Fibroblast of lung (primary cell): ENCODE results near the gene LKAAEAR1. TPM values are rescaled to one million over a fixed set of nuclear protein-coding genes. Genes with fewer than 3 reads are reported as not detected.
A peak's percentile ranks its signal among the peaks of the same experiment; 100 is the strongest.

Experiments used
- DNase-seq, 2 donors: peaks; one replicate each; pipeline versions ENCODE4 v3.0.0 to v3.0.0-alpha.2; 2010; ENCODE audit warnings: low read depth in 2 of 2
- H2AFZ ChIP-seq: 2 replicates; pipeline ENCODE4 v1.5.1; 2012; ENCODE audit warnings: low read length, control low read depth, inconsistent platforms
- H3K27ac ChIP-seq: 2 replicates; pipeline ENCODE4 v1.5.1; 2011; ENCODE audit warnings: low read length, control low read depth; ENCODE audit not compliant: insufficient read depth
- H3K27me3 ChIP-seq: 2 replicates; pipeline ENCODE4 v1.5.1; 2011; ENCODE audit warnings: mild to moderate bottlenecking, low read length; ENCODE audit not compliant: control insufficient read depth, insufficient read depth
- H3K36me3 ChIP-seq: 2 replicates; pipeline ENCODE4 v1.5.1; 2011; ENCODE audit warnings: low read length; ENCODE audit not compliant: control insufficient read depth, insufficient read depth
- H3K4me1 ChIP-seq: 2 replicates; pipeline ENCODE4 v1.5.1; 2011; ENCODE audit warnings: low read length; ENCODE audit not compliant: control insufficient read depth, insufficient read depth; ENCODE audit errors: extremely low read depth
- H3K4me2 ChIP-seq: 2 replicates; pipeline ENCODE4 v1.5.1; 2011; ENCODE audit warnings: low read length, control low read depth; ENCODE audit not compliant: insufficient read depth; ENCODE audit errors: extremely low read depth
- H3K4me3 ChIP-seq, 4 experiments: fragments of 200-600 bp in 1 of 4; sonication (generic) in 1 of 4; replicated peaks in 1 of 4; 2 replicates each; pipeline ENCODE4 v1.5.1; 2011 to 2016; ENCODE audit warnings: low read length in 4 of 4, low read depth in 3 of 4, mild to moderate bottlenecking in 3 of 4, control low read depth in 2 of 4, inconsistent platforms in 1 of 4, mixed read lengths in 1 of 4; ENCODE audit not compliant: insufficient read depth in 1 of 4; ENCODE audit errors: control extremely low read depth in 1 of 4
- H3K79me2 ChIP-seq: 2 replicates; pipeline ENCODE4 v1.5.1; 2012; ENCODE audit warnings: mild to moderate bottlenecking, low read length, inconsistent platforms; ENCODE audit not compliant: control insufficient read depth, insufficient read depth
- H3K9ac ChIP-seq: 2 replicates; pipeline ENCODE4 v1.5.1; 2011; ENCODE audit warnings: mild to moderate bottlenecking, low read length, control low read depth; ENCODE audit not compliant: insufficient read depth
- H3K9me3 ChIP-seq: 2 replicates; pipeline ENCODE4 v1.5.1; 2012; ENCODE audit warnings: low read depth, low read length; ENCODE audit not compliant: control insufficient read depth, insufficient read depth
- H4K20me1 ChIP-seq: 2 replicates; pipeline ENCODE4 v1.5.1; 2011; ENCODE audit warnings: low read length; ENCODE audit not compliant: control insufficient read depth, insufficient read depth; ENCODE audit errors: extremely low read depth
- EZH2 ChIP-seq: IDR thresholded peaks from 2 replicates; pipeline ENCODE4 v1.5.1; 2012; ENCODE audit warnings: low read length, control low read depth, mild to moderate bottlenecking; ENCODE audit errors: missing control alignments
- polyA plus RNA-seq, 2 donors: library from polyadenylated mRNA; depleted of rRNA in 1 of 2; stranded (reverse) in 1 of 2; unstranded in 1 of 2; fragments of >200 nt; gene quantifications; 2 replicates each; pipeline ENCODE4 v1.2.1, GENCODE V29; 2011 to 2012; ENCODE audit warnings: missing spikeins in 1 of 2
- total RNA-seq: library from RNA; depleted of rRNA; stranded (reverse); fragments of >200 nt; gene quantifications from 2 replicates; pipeline ENCODE4 v1.2.1, GENCODE V29; 2014
- TF ChIP-seq, protein P1 (sequence below), 2 donors: IDR thresholded peaks in 1 of 2; conservative IDR thresholded peaks in 1 of 2; 1 replicate in 1 of 2; 2 replicates in 1 of 2; pipeline ENCODE4 v1.5.1; 2011 to 2012; ENCODE audit warnings: low read length in 2 of 2, control low read depth in 1 of 2, inconsistent platforms in 1 of 2, low read depth in 1 of 2, mild to moderate bottlenecking in 1 of 2

LKAAEAR1 gene
- total and polyA plus RNA-seq, 2 donors (not counting 1 experiment from before 2014, with no cell fraction given) = not detected

DNA sequence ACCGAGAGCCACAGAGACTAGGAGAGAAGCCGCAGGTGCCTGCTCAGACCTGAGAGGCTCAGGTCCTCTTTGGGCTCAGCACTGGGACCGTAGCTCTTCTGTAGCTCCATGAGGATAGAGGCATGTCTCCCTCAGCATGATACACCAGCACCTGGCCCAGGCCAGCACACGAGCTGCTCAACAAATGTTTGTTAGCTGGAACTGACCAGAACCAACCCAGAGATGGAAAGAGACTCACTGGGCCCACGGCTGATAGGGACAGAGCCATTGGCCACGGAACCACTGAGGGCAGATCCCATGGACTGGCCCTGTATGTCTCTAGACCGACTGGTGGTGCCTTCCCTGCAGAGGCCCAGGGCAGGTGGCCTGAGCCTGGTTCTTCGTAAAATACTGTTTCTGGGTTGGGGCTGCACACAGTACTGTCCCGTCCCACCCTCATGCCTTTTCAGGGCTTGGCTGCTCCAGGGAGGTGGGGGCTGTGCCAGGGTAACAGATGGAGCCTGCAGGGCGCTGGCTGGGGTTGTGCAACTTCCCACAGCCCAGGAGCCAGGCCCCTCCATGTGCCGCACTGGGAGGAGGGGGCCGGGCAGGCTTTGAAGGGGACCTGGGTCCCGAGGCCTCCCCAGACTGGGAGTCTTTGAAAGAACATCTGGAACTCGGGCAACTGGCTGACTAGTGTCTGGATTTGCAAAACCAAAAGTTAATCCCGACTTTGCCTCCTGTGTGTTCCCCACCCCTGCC lies 43.0 kb downstream of the LKAAEAR1 start:
- H3K27ac ChIP-seq = no peak overlapping the region
- H2AFZ ChIP-seq = no peak overlapping the region
- no peak overlapping the region for H3K9ac ChIP-seq
- H3K79me2 ChIP-seq = no peaks in the 10 kb centered on the region
- H4K20me1 ChIP-seq = no peaks in the 10 kb centered on the region
- no peak overlapping the region for H3K4me2 ChIP-seq
- H3K4me1 ChIP-seq = no peaks in the 10 kb centered on the region
- H3K9me3 ChIP-seq = no peaks in the 10 kb centered on the region
- no peak for DNase-seq
- H3K36me3 ChIP-seq = no peaks in the 10 kb centered on the region
- H3K4me3 ChIP-seq = no peak overlapping the region
- TF ChIP-seq, protein P1, sequence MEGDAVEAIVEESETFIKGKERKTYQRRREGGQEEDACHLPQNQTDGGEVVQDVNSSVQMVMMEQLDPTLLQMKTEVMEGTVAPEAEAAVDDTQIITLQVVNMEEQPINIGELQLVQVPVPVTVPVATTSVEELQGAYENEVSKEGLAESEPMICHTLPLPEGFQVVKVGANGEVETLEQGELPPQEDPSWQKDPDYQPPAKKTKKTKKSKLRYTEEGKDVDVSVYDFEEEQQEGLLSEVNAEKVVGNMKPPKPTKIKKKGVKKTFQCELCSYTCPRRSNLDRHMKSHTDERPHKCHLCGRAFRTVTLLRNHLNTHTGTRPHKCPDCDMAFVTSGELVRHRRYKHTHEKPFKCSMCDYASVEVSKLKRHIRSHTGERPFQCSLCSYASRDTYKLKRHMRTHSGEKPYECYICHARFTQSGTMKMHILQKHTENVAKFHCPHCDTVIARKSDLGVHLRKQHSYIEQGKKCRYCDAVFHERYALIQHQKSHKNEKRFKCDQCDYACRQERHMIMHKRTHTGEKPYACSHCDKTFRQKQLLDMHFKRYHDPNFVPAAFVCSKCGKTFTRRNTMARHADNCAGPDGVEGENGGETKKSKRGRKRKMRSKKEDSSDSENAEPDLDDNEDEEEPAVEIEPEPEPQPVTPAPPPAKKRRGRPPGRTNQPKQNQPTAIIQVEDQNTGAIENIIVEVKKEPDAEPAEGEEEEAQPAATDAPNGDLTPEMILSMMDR (conservative IDR thresholded peaks at IDR 0.05 in 1 of 2, IDR thresholded peaks at IDR 0.05 in 1 of 2; ENCODE audit: low read depth in 1 of 2, low read length in 2 of 2) = no peak
- peak; percentile 83 for TF ChIP-seq EZH2
- H3K27me3 ChIP-seq = peaks cover 26% of the 10 kb centered on the region

DNA sequence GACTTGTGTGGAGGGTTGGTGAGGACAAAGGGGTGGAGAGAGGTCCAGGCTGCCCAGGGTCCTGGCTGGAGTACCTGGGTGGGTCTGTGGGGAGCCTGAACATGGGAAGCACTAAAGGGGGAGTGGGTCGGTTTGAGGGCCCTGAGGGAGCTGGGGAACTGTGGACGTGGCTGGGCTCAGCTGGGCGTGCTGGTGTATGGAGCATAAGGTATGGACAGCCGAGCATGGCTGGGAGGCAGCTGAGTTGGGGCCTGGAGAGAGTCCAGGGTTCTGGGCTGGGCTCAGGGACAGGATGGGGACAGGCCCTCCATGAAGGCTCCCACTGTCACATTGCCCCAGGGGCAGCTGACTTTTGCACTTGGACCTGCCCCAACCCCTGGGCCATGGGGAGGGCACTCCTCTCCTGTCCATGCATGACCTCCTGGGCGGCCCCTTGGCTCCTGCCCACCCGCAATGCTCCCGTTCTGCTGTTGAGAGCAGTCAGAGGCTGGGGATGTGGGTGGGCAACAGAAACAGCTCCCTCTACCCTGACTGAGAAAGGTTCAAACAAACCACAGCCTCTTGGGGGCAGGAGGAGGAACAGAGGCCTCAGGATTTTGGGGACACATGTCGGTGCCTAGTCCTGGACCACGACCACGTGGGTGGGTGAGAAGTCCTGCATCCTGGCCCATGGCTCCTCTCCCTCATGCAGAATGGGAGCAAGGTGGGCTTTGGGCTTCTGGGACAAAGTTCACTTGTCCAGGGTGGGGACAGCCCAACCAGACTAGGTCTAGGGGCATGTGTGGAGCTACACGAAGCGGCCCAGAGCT lies 43.8 kb downstream of the LKAAEAR1 start:
- Histone ChIP-seq H3K4me1 (no peaks in the 10 kb centered on the region), H3K4me2 (no peak overlapping the region), H3K79me2 (no peaks in the 10 kb centered on the region), H3K36me3 (no peaks in the 10 kb centered on the region), H3K9me3 (no peaks in the 10 kb centered on the region), H4K20me1 (no peaks in the 10 kb centered on the region), H3K4me3 (no peak overlapping the region), H2AFZ (no peak overlapping the region), H3K9ac (no peak overlapping the region), H3K27me3 (peaks cover 26% of the 10 kb centered on the region), H3K27ac (no peak overlapping the region)
- TF ChIP-seq, protein P1 (conservative IDR thresholded peaks at IDR 0.05 in 1 of 2, IDR thresholded peaks at IDR 0.05 in 1 of 2; ENCODE audit: low read depth in 1 of 2, low read length in 2 of 2) = no peak
- TF ChIP-seq EZH2 = no peak
- DNase-seq = no peak
